ENCODE data around the gene ZNF438.
A peak's percentile ranks its signal among the peaks of the same experiment; 100 is the strongest.

The ZNF438 gene

DNA sequence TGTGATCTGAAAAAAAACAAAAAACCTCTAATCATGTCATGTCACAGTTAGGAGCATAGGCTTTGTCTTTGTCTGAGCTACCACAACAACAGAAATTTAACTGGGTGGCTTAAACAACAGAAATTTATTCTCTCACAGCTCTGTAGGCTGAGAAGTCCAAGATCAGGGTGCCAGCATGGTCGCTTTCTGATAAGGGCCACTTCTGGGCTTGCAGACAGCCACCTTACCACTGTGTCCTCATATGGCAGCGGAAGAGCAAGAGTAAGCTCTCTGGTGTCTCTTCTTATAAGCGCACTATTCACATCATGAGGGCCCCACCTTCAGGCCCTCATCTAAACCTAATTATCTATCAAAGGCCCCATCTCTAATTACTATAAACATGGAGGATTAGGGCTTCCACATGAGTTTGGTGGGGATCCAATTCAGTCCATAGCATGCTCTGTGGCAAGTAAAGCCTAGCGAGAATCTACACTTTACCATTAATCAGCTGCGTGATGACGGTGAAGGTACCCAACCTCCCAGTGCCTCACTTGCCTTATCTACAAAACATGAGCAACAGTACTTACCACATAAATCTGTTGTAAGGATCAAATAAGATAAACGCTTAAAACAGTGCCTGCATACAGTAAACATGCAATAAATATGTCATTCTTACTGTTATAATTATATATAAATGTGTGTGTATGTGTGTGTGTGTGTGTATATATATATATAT is 17.3 kb downstream of the ZNF438 start:
- Mint-ChIP-seq H3K4me3 (no peak overlapping the region), H3K4me1 (peaks cover 26% of the 10 kb centered on the region), H3K27ac (no peak overlapping the region), H3K9me3 (no peaks in the 10 kb centered on the region), H3K36me3 (ENCODE audit: low read depth) (peaks cover 12% of the 10 kb centered on the region), H3K27me3 (ENCODE audit: low read depth) (no peaks in the 10 kb centered on the region)
- TF ChIP-seq, protein P1, sequence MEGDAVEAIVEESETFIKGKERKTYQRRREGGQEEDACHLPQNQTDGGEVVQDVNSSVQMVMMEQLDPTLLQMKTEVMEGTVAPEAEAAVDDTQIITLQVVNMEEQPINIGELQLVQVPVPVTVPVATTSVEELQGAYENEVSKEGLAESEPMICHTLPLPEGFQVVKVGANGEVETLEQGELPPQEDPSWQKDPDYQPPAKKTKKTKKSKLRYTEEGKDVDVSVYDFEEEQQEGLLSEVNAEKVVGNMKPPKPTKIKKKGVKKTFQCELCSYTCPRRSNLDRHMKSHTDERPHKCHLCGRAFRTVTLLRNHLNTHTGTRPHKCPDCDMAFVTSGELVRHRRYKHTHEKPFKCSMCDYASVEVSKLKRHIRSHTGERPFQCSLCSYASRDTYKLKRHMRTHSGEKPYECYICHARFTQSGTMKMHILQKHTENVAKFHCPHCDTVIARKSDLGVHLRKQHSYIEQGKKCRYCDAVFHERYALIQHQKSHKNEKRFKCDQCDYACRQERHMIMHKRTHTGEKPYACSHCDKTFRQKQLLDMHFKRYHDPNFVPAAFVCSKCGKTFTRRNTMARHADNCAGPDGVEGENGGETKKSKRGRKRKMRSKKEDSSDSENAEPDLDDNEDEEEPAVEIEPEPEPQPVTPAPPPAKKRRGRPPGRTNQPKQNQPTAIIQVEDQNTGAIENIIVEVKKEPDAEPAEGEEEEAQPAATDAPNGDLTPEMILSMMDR (IDR thresholded peaks at IDR 0.05; ENCODE audit: unreplicated experiment in 3 of 3): no peak

DNA sequence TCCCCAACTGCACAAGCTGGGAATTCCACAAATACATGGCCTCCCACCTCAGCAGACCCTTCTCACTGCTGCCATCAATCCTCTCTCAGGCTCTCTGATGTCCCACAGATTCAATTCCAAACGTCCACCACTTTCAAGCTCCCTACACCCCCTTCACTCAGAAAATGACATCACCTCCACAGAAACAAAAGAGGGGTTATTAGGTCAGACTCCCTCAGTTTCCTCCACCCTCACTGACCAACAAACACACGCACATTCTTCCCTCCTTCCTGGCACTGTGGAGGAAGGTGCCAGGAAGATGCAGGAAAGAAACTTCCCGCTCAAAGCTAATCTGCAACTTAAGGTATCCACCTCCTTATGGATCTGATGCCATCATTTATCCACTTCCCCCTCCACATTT is 18.3 kb downstream of the ZNF438 start:
- TF ChIP-seq, protein P1 (IDR thresholded peaks at IDR 0.05; ENCODE audit: unreplicated experiment in 3 of 3): no peak
- Mint-ChIP-seq H3K4me1 (peaks cover 20% of the 10 kb centered on the region), H3K9me3 (no peaks in the 10 kb centered on the region)

DNA sequence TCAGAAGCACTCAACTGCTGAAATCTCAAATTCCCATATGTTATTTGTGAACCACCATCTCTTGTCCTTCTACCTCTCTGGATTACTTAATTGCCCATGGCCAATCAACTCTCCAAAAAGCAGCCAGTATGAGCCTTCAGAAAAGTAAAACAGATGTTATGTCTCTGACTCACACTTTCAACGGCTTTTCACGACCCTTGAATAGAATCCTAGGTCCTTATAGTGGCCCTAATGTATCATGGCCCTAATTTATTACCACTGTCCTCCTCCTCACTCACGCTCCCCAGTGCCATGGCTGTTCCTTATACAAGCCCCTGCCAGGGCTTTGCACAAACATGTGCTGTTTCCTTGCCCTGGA is 20.0 kb downstream of the ZNF438 start:
- TF ChIP-seq, protein P1 (IDR thresholded peaks at IDR 0.05; ENCODE audit: unreplicated experiment in 3 of 3): no peak
- Mint-ChIP-seq H3K9me3 (no peaks in the 10 kb centered on the region), H3K4me3 (no peak overlapping the region), H3K36me3 (ENCODE audit: low read depth) (peaks cover 12% of the 10 kb centered on the region), H3K27ac (peak overlapping the region; percentile 3 to 19 (median 5)), H3K27me3 (ENCODE audit: low read depth) (no peaks in the 10 kb centered on the region), H3K4me1 (peaks cover 20% of the 10 kb centered on the region)

More for the DNA sequence above, 18.3 kb downstream of the ZNF438 start:
- Mint-ChIP-seq H3K4me3 (no peak overlapping the region), H3K36me3 (ENCODE audit: low read depth) (peaks cover 12% of the 10 kb centered on the region), H3K27me3 (ENCODE audit: low read depth) (no peaks in the 10 kb centered on the region), H3K27ac (no peak overlapping the region)

DNA sequence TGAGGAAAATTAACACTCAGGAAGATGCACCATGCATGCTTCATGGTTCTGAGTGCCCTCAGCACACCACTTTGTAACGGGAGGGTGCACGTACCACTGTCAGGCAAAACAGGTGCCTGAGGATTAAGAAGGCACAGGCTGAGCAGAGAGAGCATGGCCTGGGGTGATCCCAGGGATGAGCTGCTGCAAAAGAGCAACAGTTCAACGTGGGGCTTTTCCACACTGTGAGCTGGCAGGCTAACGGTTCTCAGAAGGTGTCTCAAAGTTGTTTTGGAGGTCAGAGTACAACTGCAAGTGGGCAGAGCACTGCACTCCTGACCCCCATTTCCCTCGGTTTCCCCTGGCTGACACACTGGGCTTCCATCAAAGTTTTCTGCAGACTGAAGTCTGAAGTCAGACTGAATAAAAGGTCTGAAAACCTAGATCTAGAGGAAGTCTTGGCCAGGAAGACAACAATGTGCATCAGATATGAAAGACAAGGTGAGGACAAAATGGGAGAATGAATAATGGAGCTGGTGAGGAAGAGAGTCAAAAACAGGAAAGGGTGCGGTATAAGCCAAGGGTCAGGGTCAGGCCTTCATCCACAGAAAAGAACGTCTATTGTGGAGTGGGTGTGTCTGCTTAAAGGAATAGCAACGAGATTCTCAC is 20.5 kb downstream of the ZNF438 start:
- TF ChIP-seq, protein P1 (IDR thresholded peaks at IDR 0.05; ENCODE audit: unreplicated experiment in 3 of 3): no peak
- H3K9me3 Mint-ChIP-seq: no peaks in the 10 kb centered on the region

DNA sequence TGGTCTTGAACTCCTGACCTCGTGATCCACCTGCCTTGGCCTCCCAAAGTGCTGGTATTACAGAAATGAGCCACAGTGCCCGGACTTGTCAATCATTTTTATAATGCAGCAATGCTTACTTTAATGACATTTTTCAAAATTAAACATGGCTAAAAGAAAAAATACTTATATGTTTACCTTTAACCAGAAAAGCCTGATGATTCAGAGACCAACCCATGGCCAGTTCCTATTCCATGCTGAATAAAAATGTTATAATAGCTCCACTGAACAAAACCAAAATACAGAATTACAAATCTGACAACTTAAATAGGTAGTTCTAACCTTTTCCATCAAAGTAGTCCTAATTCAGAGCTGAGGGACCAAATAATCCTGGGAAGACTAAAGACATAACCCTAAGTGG is 21.6 kb downstream of the ZNF438 start:
- H3K27me3 Mint-ChIP-seq (ENCODE audit: low read depth): no peaks in the 10 kb centered on the region
- no peaks in the 10 kb centered on the region for H3K9me3 Mint-ChIP-seq
- TF ChIP-seq, protein P1 (IDR thresholded peaks at IDR 0.05; ENCODE audit: unreplicated experiment in 3 of 3): no peak
- no peak overlapping the region for H3K27ac Mint-ChIP-seq
- no peak overlapping the region for H3K4me3 Mint-ChIP-seq
- H3K36me3 Mint-ChIP-seq (ENCODE audit: low read depth): peaks cover 12% of the 10 kb centered on the region
- peaks cover 20% of the 10 kb centered on the region for H3K4me1 Mint-ChIP-seq

More for the DNA sequence above, 20.5 kb downstream of the ZNF438 start:
- Mint-ChIP-seq H3K4me3 (no peak overlapping the region), H3K27ac (peak overlapping the region; percentile 3 to 19 (median 5)), H3K36me3 (ENCODE audit: low read depth) (peaks cover 12% of the 10 kb centered on the region), H3K27me3 (ENCODE audit: low read depth) (no peaks in the 10 kb centered on the region), H3K4me1 (peaks cover 20% of the 10 kb centered on the region)
